ENCODE results near the gene TTLL11.

DNA sequence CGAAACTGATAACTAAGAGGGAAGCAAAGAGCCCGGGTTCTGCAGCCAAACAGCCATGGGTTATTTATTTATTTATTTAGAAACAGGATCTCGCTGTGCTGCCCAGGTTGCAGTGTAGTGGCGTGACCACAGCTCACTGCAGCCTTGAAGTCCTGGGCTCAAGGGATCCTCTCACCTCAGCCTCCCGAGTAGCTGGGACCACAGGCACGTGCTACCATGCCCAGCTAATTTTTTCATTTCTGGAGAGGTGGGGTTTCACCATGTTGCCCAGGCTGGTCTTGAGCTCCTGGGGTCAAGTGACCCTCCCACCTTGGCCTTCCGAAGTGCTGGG lies 42.4 kb upstream of the TTLL11 start:
- no peak for TF ChIP-seq POLR2A (IDR thresholded peaks at IDR 0.05; ENCODE audit: low read length)
- no peak for TF ChIP-seq GATA1 (IDR thresholded peaks at IDR 0.05; ENCODE audit: low read depth, low read length)
